Endodermal cell (in vitro differentiated cells): ENCODE measurements around the gene UGT3A2. TPM values are rescaled to one million over a fixed set of nuclear protein-coding genes. Genes with fewer than 3 reads are reported as not detected.
"Not testable (repeated sequence)": the region's sequence is repeated elsewhere in the genome, so short reads cannot be mapped to it uniquely, and the experiment has no call there.

Source experiments
- DNase-seq: peaks from one replicate; pipeline ENCODE4 v3.0.0-alpha.2; 2017
- H3K27ac ChIP-seq: 2 replicates; pipeline ENCODE4 v1.5.1; 2013; ENCODE audit warnings: mild to moderate bottlenecking, low read depth, low read length, moderate library complexity
- H3K27me3 ChIP-seq: 2 replicates; pipeline ENCODE4 v1.6.1; 2013; ENCODE audit warnings: mild to moderate bottlenecking, low read length, moderate library complexity; ENCODE audit not compliant: insufficient read depth, control insufficient read depth, poor library complexity, severe bottlenecking
- H3K36me3 ChIP-seq: 2 replicates; pipeline ENCODE4 v1.7.0; 2013; ENCODE audit warnings: mild to moderate bottlenecking, low read length, moderate library complexity; ENCODE audit not compliant: control insufficient read depth, insufficient read depth
- H3K4me1 ChIP-seq: one replicate; pipeline ENCODE4 v1.7.0; 2013; ENCODE audit warnings: low read length; ENCODE audit not compliant: control insufficient read depth, insufficient read depth
- H3K4me3 ChIP-seq: 2 replicates; pipeline ENCODE4 v1.5.1; 2013; ENCODE audit warnings: mild to moderate bottlenecking, low read length, moderate library complexity
- H3K9ac ChIP-seq: 2 replicates; pipeline ENCODE4 v1.6.1; 2013; ENCODE audit warnings: mild to moderate bottlenecking, low read length, moderate library complexity; ENCODE audit not compliant: poor library complexity, severe bottlenecking; ENCODE audit errors: extremely low read depth
- H3K9me3 ChIP-seq: 2 replicates; pipeline ENCODE4 v1.6.1; 2013; ENCODE audit warnings: mild to moderate bottlenecking, low read length, moderate library complexity; ENCODE audit not compliant: control insufficient read depth
- H3K27ac Mint-ChIP-seq: 2 replicates; pipeline ENCODE4 v1.8.0; 2020; ENCODE audit warnings: mixed read lengths
- H3K27me3 Mint-ChIP-seq: 2 replicates; pipeline ENCODE4 v1.8.0; 2021; ENCODE audit warnings: mild to moderate bottlenecking, mixed read lengths; ENCODE audit not compliant: insufficient read depth
- H3K36me3 Mint-ChIP-seq: 2 replicates; pipeline ENCODE4 v1.8.0; 2020; ENCODE audit warnings: low read depth, mixed read lengths
- H3K4me1 Mint-ChIP-seq: 2 replicates; pipeline ENCODE4 v1.8.0; 2020; ENCODE audit warnings: mixed read lengths
- H3K4me3 Mint-ChIP-seq: 2 replicates; pipeline ENCODE4 v1.8.0; 2020; ENCODE audit warnings: mild to moderate bottlenecking, moderate library complexity, mixed read lengths
- H3K9me3 Mint-ChIP-seq: 2 replicates; pipeline ENCODE4 v1.8.0; 2020; ENCODE audit warnings: mild to moderate bottlenecking, mixed read lengths
- WGBS, 2 experiments: methylation state at CpG; one replicate each; pipeline versions ENCODE4 v1.1.5 to v1.1.7; 2013; ENCODE audit warnings: missing lambda C conversion rate in 2 of 2, mixed read lengths in 1 of 2; ENCODE audit not compliant: insufficient coverage in 1 of 2, insufficient read length in 1 of 2; 5-methylcytosine and 5-hydroxymethylcytosine counted together
- total RNA-seq, 2 donors: library from RNA; stranded (reverse); fragmentation: NEBNext Ultra II Directional in 1 of 2; extraction: Animal tissue kit (Norgen Biotek cat#: 25700) in 1 of 2; gene quantifications; 2 replicates in 1 of 2; 3 replicates in 1 of 2; pipeline ENCODE4 v1.2.1, GENCODE V29; 2021
- TF ChIP-seq, protein P1 (sequence below): fragments of 200-600 bp; sonication (generic); conservative IDR thresholded peaks from 2 replicates; pipeline ENCODE4 v1.5.0; 2021; ENCODE audit warnings: antibody characterized with exemption, mild to moderate bottlenecking

Gene UGT3A2
- total RNA-seq, 2 donors from 2014 or later: 15.5 to 25.3 TPM

- WGBS, 2 experiments: 80 to 86% methylated on average over 3 to 6 of the region's 6 CpGs
- Histone ChIP-seq H3K36me3 (no peaks in the 10 kb centered on the region), H3K4me3 (no peak overlapping the region), H3K27ac (no peak overlapping the region), H3K9ac (no peak overlapping the region), H3K27me3 (no peaks in the 10 kb centered on the region), H3K4me1 (no peaks in the 10 kb centered on the region), H3K9me3 (no peaks in the 10 kb centered on the region)
- TF ChIP-seq, protein P1, sequence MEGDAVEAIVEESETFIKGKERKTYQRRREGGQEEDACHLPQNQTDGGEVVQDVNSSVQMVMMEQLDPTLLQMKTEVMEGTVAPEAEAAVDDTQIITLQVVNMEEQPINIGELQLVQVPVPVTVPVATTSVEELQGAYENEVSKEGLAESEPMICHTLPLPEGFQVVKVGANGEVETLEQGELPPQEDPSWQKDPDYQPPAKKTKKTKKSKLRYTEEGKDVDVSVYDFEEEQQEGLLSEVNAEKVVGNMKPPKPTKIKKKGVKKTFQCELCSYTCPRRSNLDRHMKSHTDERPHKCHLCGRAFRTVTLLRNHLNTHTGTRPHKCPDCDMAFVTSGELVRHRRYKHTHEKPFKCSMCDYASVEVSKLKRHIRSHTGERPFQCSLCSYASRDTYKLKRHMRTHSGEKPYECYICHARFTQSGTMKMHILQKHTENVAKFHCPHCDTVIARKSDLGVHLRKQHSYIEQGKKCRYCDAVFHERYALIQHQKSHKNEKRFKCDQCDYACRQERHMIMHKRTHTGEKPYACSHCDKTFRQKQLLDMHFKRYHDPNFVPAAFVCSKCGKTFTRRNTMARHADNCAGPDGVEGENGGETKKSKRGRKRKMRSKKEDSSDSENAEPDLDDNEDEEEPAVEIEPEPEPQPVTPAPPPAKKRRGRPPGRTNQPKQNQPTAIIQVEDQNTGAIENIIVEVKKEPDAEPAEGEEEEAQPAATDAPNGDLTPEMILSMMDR: no peak
- Mint-ChIP-seq H3K9me3 (peaks cover 4% of the 10 kb centered on the region), H3K27me3 (no peaks in the 10 kb centered on the region), H3K27ac (no peak overlapping the region), H3K4me1 (no peaks in the 10 kb centered on the region), H3K4me3 (no peak overlapping the region), H3K36me3 (no peaks in the 10 kb centered on the region)
- no peak for DNase-seq
Observed at GRCh38 chr5:36026706-36027465, 39.8 kb downstream of the UGT3A2 start.

DNA sequence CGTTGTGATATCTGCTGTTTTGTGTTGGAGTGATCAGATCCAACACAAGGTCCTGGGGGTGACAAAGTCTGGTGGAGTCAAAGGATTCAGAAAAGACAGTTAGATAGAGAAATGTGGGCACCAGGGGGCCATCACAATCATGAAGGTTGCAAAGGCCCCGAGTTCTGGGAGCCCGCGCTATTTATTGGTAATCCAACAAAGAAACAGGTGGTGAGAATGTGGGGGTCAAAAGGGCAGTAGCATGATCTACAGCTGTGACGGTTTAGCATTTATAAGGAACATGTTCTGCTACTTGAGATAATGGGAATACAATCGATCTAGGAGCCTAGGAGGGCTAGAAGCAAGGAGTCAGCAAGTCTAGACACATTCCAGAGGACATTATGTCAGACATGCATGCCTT is 44.4 kb downstream of the UGT3A2 start:
- not testable (repeated sequence) for H3K27ac Mint-ChIP-seq, H3K36me3 Mint-ChIP-seq, H3K9ac ChIP-seq, H3K27ac ChIP-seq, DNase-seq, H3K4me3 Mint-ChIP-seq, H3K27me3 ChIP-seq, H3K4me1 Mint-ChIP-seq, H3K4me1 ChIP-seq, H3K4me3 ChIP-seq, H3K36me3 ChIP-seq, H3K27me3 Mint-ChIP-seq, H3K9me3 ChIP-seq
- H3K9me3 Mint-ChIP-seq: peaks cover 19% of the 10 kb centered on the region
- 60 to 85% methylated on average over 5 to 6 of the region's 6 CpGs for WGBS, 2 experiments

DNA sequence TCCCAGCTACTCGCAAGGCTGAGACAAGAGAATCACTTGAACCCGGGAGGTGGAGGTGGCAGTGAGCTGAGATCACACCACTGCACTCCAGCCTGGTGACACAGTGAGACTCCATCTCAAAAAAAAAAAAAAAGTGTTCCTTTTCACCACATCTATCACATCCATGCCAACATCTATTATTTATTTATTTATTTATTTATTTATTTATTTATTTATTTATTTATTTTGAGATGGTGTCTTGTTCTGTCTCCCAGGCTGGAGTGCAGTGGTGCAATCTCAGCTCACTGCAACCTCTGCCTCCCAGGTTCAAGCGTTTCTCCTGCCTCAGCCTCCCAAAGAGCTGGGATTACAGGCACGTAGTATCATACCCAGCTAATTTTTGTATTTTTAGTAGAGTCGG is 47.1 kb downstream of the UGT3A2 start:
- not testable (repeated sequence) for H3K36me3 ChIP-seq, H3K4me3 Mint-ChIP-seq, H3K4me1 ChIP-seq, H3K4me1 Mint-ChIP-seq, H3K9ac ChIP-seq, H3K27me3 ChIP-seq, H3K4me3 ChIP-seq, DNase-seq, H3K27ac ChIP-seq, H3K27ac Mint-ChIP-seq, H3K36me3 Mint-ChIP-seq, H3K27me3 Mint-ChIP-seq
- 89 to 94% methylated on average over 3 to 5 of the region's 5 CpGs for WGBS, 2 experiments
- H3K9me3 Mint-ChIP-seq: peaks cover 37% of the 10 kb centered on the region
- peaks cover 21% of the 10 kb centered on the region for H3K9me3 ChIP-seq

GRCh38 chr5:36017622-36018021 is 49.1 kb downstream of the UGT3A2 start:
- H3K9me3 ChIP-seq: peaks cover 39% of the 10 kb centered on the region
- Mint-ChIP-seq H3K27ac (no peak overlapping the region), H3K27me3 (peaks cover 3% of the 10 kb centered on the region), H3K9me3 (peaks cover 53% of the 10 kb centered on the region), H3K4me3 (no peak overlapping the region), H3K36me3 (no peaks in the 10 kb centered on the region), H3K4me1 (no peaks in the 10 kb centered on the region)
- peaks cover 5% of the 10 kb centered on the region for H3K27me3 ChIP-seq
- H3K36me3 ChIP-seq: no peaks in the 10 kb centered on the region
- TF ChIP-seq, protein P1: no peak
- H3K4me3 ChIP-seq: no peak overlapping the region
- no peaks in the 10 kb centered on the region for H3K4me1 ChIP-seq
- H3K27ac ChIP-seq: no peak overlapping the region
- no peak overlapping the region for H3K9ac ChIP-seq
- 84 to 86% methylated on average over 5 of the region's 5 CpGs for WGBS, 2 experiments
- no peak for DNase-seq
